Mesothelial cell of epicardium (in vitro differentiated cells): Measurements from ENCODE around the gene TMEM178B. TPM values are rescaled to one million over a fixed set of nuclear protein-coding genes. Genes with fewer than 3 reads are reported as not detected.

ENCODE experiments used
- DNase-seq, 2 experiments: peaks; one replicate each; pipeline ENCODE4 v3.0.0; 2021; ENCODE audit warnings: low spot score in 2 of 2; ENCODE audit not compliant: unreplicated experiment in 2 of 2
- H3K27ac Mint-ChIP-seq: 2 replicates; pipeline ENCODE4 v1.8.0; 2021; ENCODE audit warnings: mixed read lengths
- H3K27me3 Mint-ChIP-seq: 2 replicates; pipeline ENCODE4 v1.8.0; 2021; ENCODE audit warnings: low read depth, mixed read lengths
- H3K36me3 Mint-ChIP-seq: 2 replicates; pipeline ENCODE4 v1.8.0; 2021; ENCODE audit warnings: mixed read lengths
- H3K4me1 Mint-ChIP-seq: 2 replicates; pipeline ENCODE4 v1.8.0; 2021; ENCODE audit warnings: mixed read lengths
- H3K4me3 Mint-ChIP-seq: 2 replicates; pipeline ENCODE4 v1.8.0; 2021; ENCODE audit warnings: mild to moderate bottlenecking, moderate library complexity, mixed read lengths
- H3K9me3 Mint-ChIP-seq: 2 replicates; pipeline ENCODE4 v1.8.0; 2021; ENCODE audit warnings: mixed read lengths
- CTCF ChIP-seq: fragments of 200-600 bp; sonication (generic); IDR thresholded peaks from one replicate; pipeline ENCODE4 v1.5.0; 2021; ENCODE audit warnings: antibody characterized with exemption; ENCODE audit not compliant: unreplicated experiment
- total RNA-seq: library from RNA; stranded (reverse); gene quantifications from 3 replicates; pipeline ENCODE4 v1.2.1, GENCODE V29; 2021

The TMEM178B gene
- total RNA-seq, 1 donor from 2014 or later, result 0.16 TPM

GRCh38 chr7:141468341-141468740, 394.5 kb downstream of the TMEM178B start:
- no peak for DNase-seq
- Mint-ChIP-seq H3K4me1 (no peaks in the 10 kb centered on the region), H3K36me3 (no peaks in the 10 kb centered on the region), H3K27me3 (peaks cover 40% of the 10 kb centered on the region), H3K4me3 (no peak overlapping the region), H3K9me3 (no peaks in the 10 kb centered on the region), H3K27ac (no peak overlapping the region)
- no peak for TF ChIP-seq CTCF

- no peak for DNase-seq
- no peak for TF ChIP-seq CTCF
- Mint-ChIP-seq H3K4me3 (no peak overlapping the region), H3K27ac (no peak overlapping the region), H3K36me3 (no peaks in the 10 kb centered on the region), H3K4me1 (no peaks in the 10 kb centered on the region), H3K27me3 (peaks cover 38% of the 10 kb centered on the region), H3K9me3 (no peaks in the 10 kb centered on the region)
Measured at GRCh38 chr7:141475679-141476078, 401.8 kb downstream of the TMEM178B start.

- TF ChIP-seq CTCF, result no peak
- H3K9me3 Mint-ChIP-seq, result no peaks in the 10 kb centered on the region
- peaks cover 41% of the 10 kb centered on the region for H3K27me3 Mint-ChIP-seq
- no peaks in the 10 kb centered on the region for H3K36me3 Mint-ChIP-seq
- no peak overlapping the region for H3K27ac Mint-ChIP-seq
- H3K4me3 Mint-ChIP-seq, result no peak overlapping the region
- DNase-seq, result no peak
- no peaks in the 10 kb centered on the region for H3K4me1 Mint-ChIP-seq
Measured at GRCh38 chr7:141477865-141478264, 404.0 kb downstream of the TMEM178B start.

- Mint-ChIP-seq H3K9me3 (no peaks in the 10 kb centered on the region), H3K4me1 (no peaks in the 10 kb centered on the region), H3K36me3 (no peaks in the 10 kb centered on the region), H3K4me3 (no peak overlapping the region), H3K27me3 (peaks cover 40% of the 10 kb centered on the region), H3K27ac (no peak overlapping the region)
- DNase-seq, result no peak
- no peak for TF ChIP-seq CTCF
Measured at GRCh38 chr7:141478845-141479244, 405.0 kb downstream of the TMEM178B start.

- Mint-ChIP-seq H3K27me3 (peaks cover 29% of the 10 kb centered on the region), H3K4me1 (no peaks in the 10 kb centered on the region), H3K4me3 (no peak overlapping the region), H3K9me3 (no peaks in the 10 kb centered on the region), H3K27ac (no peak overlapping the region), H3K36me3 (no peaks in the 10 kb centered on the region)
- no peak for DNase-seq
- TF ChIP-seq CTCF, result no peak
Measured at GRCh38 chr7:141480953-141481352, 407.1 kb downstream of the TMEM178B start.

GRCh38 chr7:141481971-141482370, 408.1 kb downstream of the TMEM178B start:
- no peaks in the 10 kb centered on the region for H3K9me3 Mint-ChIP-seq
- H3K4me3 Mint-ChIP-seq, result no peak overlapping the region
- H3K4me1 Mint-ChIP-seq, result no peaks in the 10 kb centered on the region
- no peaks in the 10 kb centered on the region for H3K36me3 Mint-ChIP-seq
- no peak for DNase-seq
- TF ChIP-seq CTCF, result no peak
- H3K27me3 Mint-ChIP-seq, result peaks cover 25% of the 10 kb centered on the region
- no peak overlapping the region for H3K27ac Mint-ChIP-seq
